Parathyroid adenoma (tissue), 2 donors: ENCODE measurements around the gene KPNA3.

Experiments used
- H2AFZ ChIP-seq: fragments of 300-600 bp; sonication (generic); one replicate; pipeline ENCODE4 v1.7.0; 2017; ENCODE audit warnings: antibody characterized with exemption, mild to moderate bottlenecking
- H3K27ac ChIP-seq: fragments of 300-600 bp; sonication (generic); one replicate; pipeline ENCODE4 v1.7.0; 2017
- H3K27me3 ChIP-seq: fragments of 300-600 bp; sonication (generic); one replicate; pipeline ENCODE4 v1.7.0; 2017; ENCODE audit warnings: low read length; ENCODE audit not compliant: control insufficient read depth, insufficient read depth
- H3K36me3 ChIP-seq: fragments of 300-600 bp; sonication (generic); one replicate; pipeline ENCODE4 v1.7.0; 2017; ENCODE audit warnings: low read length; ENCODE audit not compliant: control insufficient read depth, insufficient read depth
- H3K4me1 ChIP-seq: fragments of 300-600 bp; sonication (generic); one replicate; pipeline ENCODE4 v1.7.0; 2017; ENCODE audit warnings: control low read depth
- H3K4me2 ChIP-seq: fragments of 300-600 bp; sonication (generic); one replicate; pipeline ENCODE4 v1.7.0; 2017; ENCODE audit warnings: low read length
- H3K4me3 ChIP-seq: fragments of 300-600 bp; sonication (generic); one replicate; pipeline ENCODE4 v1.7.0; 2017; ENCODE audit warnings: low read depth, low read length
- H3K79me2 ChIP-seq: fragments of 300-600 bp; sonication (generic); one replicate; pipeline ENCODE4 v1.7.0; 2017; ENCODE audit warnings: control low read depth
- H3K9ac ChIP-seq: fragments of 300-600 bp; sonication (generic); one replicate; pipeline ENCODE4 v1.7.0; 2017; ENCODE audit warnings: mild to moderate bottlenecking
- H3K9me3 ChIP-seq: fragments of 300-600 bp; sonication (generic); one replicate; pipeline ENCODE4 v1.7.0; 2017; ENCODE audit warnings: low read length; ENCODE audit not compliant: control insufficient read depth
- TF ChIP-seq, protein P1 (sequence below): fragments of 300-600 bp; sonication (generic); IDR thresholded peaks from one replicate; pipeline ENCODE4 v1.7.0; 2017; ENCODE audit warnings: antibody characterized with exemption, mild to moderate bottlenecking
- donor health status: primary hyperparathyroidism.

The KPNA3 gene

DNA sequence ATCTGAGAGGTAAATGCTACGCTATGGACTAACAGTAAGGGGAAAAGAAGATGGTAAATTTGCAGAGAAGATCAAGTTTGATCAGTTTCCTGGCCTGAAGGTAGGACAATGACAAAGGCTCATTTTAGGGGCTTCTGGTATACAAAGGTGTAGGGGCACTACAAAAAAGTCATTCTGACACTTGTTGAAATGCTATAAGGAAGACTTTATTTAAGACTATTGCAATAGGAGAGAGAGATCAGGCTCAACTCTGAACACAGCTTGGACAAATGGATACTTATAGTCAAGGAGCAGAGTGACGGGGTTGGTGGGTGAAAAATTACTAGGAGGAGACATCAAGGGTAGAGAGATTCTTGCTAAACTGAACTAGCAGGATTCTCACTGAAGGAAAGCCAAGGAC, 37.2 kb upstream of the KPNA3 start:
- no peaks in the 10 kb centered on the region for H3K36me3 ChIP-seq
- H3K79me2 ChIP-seq, result no peaks in the 10 kb centered on the region

DNA sequence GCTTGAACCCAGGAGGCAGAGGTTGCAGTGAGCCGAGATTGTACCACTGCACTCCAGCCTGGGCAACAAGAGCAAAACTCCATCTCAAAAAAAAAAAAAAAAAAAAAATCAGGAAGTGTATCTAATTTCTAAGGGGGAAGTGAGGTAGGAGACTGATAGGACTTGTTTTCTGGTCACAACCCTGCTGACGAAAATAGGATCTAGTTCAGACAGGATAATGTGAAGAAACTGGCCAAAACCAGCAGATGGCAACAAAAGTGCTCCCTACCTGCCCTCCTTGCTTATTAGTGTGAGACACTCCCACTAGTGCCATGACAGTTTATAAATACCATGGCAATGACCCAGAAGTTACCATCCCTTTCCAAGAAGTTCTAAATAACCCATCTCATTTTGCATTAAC, 36.0 kb upstream of the KPNA3 start:
- Histone ChIP-seq H3K4me1 (no peaks in the 10 kb centered on the region), H3K27me3 (no peaks in the 10 kb centered on the region), H3K4me2 (no peak overlapping the region), H2AFZ (no peak overlapping the region), H3K9me3 (no peaks in the 10 kb centered on the region), H3K4me3 (no peak overlapping the region), H3K9ac (no peak overlapping the region), H3K27ac (no peak overlapping the region), H3K36me3 (no peaks in the 10 kb centered on the region), H3K79me2 (no peaks in the 10 kb centered on the region)
- TF ChIP-seq, protein P1, sequence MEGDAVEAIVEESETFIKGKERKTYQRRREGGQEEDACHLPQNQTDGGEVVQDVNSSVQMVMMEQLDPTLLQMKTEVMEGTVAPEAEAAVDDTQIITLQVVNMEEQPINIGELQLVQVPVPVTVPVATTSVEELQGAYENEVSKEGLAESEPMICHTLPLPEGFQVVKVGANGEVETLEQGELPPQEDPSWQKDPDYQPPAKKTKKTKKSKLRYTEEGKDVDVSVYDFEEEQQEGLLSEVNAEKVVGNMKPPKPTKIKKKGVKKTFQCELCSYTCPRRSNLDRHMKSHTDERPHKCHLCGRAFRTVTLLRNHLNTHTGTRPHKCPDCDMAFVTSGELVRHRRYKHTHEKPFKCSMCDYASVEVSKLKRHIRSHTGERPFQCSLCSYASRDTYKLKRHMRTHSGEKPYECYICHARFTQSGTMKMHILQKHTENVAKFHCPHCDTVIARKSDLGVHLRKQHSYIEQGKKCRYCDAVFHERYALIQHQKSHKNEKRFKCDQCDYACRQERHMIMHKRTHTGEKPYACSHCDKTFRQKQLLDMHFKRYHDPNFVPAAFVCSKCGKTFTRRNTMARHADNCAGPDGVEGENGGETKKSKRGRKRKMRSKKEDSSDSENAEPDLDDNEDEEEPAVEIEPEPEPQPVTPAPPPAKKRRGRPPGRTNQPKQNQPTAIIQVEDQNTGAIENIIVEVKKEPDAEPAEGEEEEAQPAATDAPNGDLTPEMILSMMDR, result no peak

More for the DNA sequence above, 37.2 kb upstream of the KPNA3 start:
- no peaks in the 10 kb centered on the region for H3K9me3 ChIP-seq
- H3K27me3 ChIP-seq, result no peaks in the 10 kb centered on the region
- H3K9ac ChIP-seq, result no peak overlapping the region
- H3K4me2 ChIP-seq, result no peak overlapping the region
- H3K27ac ChIP-seq, result no peak overlapping the region
- no peak overlapping the region for H2AFZ ChIP-seq
- no peak overlapping the region for H3K4me3 ChIP-seq
- TF ChIP-seq, protein P1, result no peak
- no peaks in the 10 kb centered on the region for H3K4me1 ChIP-seq

DNA sequence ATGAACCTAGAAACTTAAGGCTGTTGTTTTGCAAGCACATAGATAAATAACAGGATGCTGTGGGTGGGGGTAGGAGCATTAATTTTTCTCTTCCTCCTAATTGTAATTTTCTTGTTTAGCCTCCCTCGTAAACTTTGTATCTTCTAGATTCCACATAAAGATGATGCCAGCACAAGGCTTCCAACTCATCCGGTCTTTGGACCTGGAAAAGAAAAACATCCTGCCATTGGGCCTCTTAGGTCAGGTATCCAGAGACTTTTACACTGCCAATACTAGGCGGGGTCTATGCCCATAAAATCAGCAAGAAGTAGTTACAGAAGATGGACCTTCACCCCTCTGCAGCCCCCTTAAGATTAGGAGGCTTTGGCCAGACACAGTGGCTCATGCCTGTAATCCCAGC, 35.4 kb upstream of the KPNA3 start:
- no peaks in the 10 kb centered on the region for H3K9me3 ChIP-seq
- no peak overlapping the region for H3K9ac ChIP-seq
- no peaks in the 10 kb centered on the region for H3K4me1 ChIP-seq
- no peak overlapping the region for H2AFZ ChIP-seq
- H3K27me3 ChIP-seq, result no peaks in the 10 kb centered on the region
- TF ChIP-seq, protein P1, result no peak
- no peak overlapping the region for H3K4me2 ChIP-seq
- no peak overlapping the region for H3K4me3 ChIP-seq
- H3K36me3 ChIP-seq, result no peaks in the 10 kb centered on the region
- no peak overlapping the region for H3K27ac ChIP-seq
- H3K79me2 ChIP-seq, result no peaks in the 10 kb centered on the region

DNA sequence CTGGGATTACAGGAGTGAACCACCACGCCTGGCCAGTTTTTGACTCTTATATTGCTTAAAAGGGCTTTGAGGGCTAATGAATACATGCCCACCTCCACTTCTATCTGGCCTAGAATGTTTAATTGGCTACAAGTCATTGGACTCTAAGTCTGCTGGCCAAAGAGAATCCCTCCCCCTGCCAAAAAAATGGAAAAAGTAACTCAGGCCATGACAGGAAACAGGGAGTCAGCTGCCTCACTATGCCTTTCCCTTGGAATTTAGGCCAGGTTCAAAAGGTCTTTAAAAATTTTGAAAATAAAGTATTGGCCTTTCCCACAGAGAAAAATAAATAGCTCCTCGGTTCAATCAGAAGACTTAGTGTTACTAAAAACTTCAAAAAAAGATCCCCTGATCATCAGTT, 34.9 kb upstream of the KPNA3 start:
- Histone ChIP-seq H2AFZ (no peak overlapping the region), H3K79me2 (no peaks in the 10 kb centered on the region), H3K9me3 (no peaks in the 10 kb centered on the region), H3K4me3 (no peak overlapping the region), H3K36me3 (no peaks in the 10 kb centered on the region), H3K4me1 (no peaks in the 10 kb centered on the region), H3K9ac (no peak overlapping the region), H3K4me2 (no peak overlapping the region), H3K27ac (no peak overlapping the region), H3K27me3 (no peaks in the 10 kb centered on the region)
- TF ChIP-seq, protein P1, result no peak

DNA sequence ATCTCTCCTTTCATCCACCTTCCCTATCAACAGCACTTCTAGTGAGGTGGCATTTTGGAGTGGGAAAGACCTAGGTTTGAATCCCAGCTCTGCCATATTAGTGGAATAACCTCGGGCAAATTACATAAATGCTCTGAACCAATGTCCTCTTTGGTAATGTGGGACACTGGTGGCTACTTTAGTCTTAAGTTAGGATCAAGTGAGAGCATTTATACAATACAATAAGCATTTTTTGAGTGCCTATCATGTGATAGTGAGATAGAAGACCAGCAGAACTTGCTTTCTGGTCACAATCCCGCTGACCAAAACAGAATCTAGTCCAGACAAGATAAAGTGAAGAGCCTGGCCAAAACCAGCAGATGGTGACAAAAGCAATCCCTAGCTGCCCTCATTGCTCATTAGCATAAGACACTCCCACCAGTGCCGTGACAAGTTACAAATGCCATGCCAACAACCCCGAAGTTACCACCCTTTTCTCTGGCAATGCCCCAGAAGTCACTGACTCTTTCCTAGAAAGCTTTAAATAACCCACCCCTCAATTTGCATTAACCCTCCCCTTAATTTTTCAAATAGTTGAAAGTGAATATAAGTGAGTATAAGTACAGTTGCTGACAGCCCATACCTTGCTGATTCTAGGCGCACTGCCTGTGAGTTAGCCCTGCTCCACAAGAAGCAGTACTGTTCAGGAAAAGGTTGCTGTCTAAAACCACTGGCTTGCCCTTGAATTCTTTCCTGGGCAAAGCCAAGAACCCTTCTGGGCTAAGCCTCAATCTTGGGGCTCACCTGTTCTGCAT, 28.9 kb upstream of the KPNA3 start:
- TF ChIP-seq, protein P1, result no peak
- Histone ChIP-seq H3K9me3 (no peaks in the 10 kb centered on the region), H3K36me3 (no peaks in the 10 kb centered on the region), H3K9ac (no peak overlapping the region), H3K27me3 (no peaks in the 10 kb centered on the region), H3K4me2 (no peak overlapping the region), H3K4me3 (no peak overlapping the region), H3K27ac (no peak overlapping the region), H3K4me1 (no peaks in the 10 kb centered on the region), H2AFZ (no peak overlapping the region), H3K79me2 (no peaks in the 10 kb centered on the region)
